Right forelimb (tissue), 1 donor: Measurements from ENCODE around the gene CLEC16A.

Source experiments
- DNase-seq: peaks from one replicate; pipeline ENCODE4 v3.0.0-alpha.2; 2018

The CLEC16A gene

GRCh38 chr16:11104168-11105037, 160.0 kb downstream of the CLEC16A start:
- no peak for DNase-seq

DNA sequence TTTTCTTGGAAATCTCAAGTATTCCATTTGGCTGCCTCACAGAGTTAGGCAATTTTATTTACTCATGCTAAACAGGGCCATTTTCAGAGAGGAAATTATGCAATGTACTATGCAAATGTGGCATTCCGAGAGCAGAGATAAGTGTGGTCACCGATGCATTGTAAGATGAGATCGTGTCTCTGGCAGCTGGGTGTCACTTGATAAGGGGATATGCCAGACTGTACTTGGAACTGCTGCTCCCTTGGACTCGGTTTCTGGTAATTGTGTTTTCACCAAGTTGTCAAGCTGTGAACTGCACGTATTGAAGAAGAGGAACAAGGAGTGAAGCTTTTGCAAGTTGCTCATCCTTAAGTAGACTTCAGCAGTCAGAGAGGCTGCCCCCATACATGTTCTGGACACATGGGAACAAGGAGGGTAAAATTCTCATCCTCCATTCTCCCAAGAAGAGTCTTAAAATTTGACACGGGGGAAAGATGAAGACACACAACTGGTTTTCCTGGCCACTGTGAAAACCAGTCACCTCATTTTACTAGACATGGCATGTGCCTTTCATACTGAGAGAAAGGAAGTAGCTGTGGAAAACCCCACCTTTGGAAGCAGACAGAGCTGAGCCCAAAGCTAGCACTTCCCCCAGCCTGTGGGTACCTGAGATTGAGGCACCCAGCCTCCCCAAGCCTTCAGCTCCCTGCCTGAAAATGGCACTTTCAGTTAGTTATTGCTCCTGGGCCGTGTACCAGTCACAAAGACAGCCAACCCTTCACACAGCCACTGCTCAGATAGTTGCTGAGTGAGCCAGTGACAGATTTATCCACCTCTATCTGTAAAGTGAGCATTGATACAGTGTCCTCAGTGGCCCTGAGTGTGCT, 160.9 kb downstream of the CLEC16A start:
- DNase-seq, result no peak

- no peak for DNase-seq
Observed at GRCh38 chr16:11106726-11107125, 162.4 kb downstream of the CLEC16A start.

DNA sequence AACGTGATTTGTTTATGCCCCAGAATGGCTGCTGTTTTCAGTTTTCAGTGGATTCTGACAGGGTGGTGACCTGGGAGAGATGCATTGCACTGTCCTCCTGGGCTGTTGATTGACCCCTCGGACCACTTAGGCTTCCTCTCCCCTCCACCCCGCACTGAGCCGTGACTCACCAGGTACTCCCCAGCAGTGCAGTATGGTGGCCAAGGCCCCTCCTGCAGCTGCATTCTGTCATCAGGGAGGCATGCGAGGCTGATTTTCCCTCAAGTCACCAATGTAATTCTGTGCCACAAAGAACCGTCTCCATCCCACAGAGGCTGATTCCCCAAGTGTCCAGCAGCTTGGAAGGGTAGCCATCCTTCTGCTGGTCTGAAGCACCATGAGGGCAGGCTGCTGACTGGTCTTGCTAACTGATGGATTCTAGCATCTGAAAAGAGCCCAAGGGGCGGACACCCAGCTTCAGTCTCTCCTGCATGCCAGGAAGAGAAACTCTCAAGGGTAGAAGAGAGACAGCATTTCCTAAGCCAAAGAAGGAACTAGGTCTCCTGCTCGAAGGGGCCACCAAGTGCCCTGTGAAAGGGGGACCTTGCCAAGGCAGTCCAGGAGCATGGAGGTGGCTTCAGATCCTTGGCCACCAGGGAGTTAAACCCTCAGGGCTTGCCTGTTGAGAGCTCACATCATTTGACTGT, 163.6 kb downstream of the CLEC16A start:
- no peak for DNase-seq

DNA sequence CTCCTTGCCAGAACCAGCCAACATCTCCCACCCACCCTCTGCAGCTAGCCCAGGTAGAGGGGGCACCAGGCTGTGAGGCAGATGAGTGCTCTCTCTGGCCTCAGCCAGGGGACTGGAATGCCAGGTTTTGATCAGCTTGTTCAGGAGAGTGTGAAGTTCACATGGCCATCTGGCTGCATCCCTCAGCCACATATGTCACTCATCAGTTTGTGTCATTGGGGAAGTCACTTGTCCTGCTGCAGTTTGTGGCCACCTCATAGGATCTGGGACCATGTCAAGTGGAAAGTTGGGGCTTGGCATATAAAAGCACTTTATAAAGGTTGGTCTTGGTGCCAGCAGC, 164.1 kb downstream of the CLEC16A start:
- DNase-seq, result no peak

- DNase-seq, result no peak
Observed at GRCh38 chr16:11109566-11109965, 165.2 kb downstream of the CLEC16A start.

- DNase-seq, result no peak
Observed at GRCh38 chr16:11111150-11111549, 166.8 kb downstream of the CLEC16A start.

DNA sequence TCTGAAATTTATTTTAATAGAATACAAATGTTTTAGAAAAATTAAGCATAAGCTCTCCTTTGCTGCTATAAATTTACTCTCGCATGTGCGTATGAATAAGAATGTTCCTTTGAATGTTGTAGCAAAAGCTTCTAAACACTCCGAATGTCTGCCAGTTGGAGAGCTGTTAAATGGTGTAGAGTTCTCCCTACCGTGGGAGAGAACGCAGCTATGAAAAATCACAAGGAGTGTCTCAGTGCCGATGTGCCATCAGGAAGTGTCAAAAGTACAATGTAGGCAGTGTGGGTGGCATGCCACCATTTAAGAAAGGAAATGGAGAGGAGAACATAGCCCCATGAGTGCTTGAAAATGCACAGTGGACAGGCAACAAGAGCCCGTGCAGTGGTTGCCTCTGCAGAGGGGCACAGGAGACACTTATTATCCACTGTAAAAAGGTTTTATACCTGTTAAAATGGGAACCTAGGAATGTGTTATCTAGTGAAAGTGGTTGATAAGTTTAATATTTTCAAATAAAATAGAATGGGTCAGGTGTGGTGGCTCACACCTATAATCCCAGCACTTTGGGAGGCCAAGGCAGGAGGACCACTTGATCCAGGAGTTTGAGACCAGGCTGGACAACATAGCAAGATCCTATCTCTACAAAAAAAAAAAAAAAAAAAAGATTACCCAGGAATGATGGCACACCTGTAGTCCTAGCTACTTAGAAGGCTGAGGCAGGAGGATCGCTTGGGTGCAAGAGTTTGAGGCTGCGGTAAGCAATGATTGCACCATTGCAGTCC, 167.7 kb downstream of the CLEC16A start:
- DNase-seq, result no peak

DNA sequence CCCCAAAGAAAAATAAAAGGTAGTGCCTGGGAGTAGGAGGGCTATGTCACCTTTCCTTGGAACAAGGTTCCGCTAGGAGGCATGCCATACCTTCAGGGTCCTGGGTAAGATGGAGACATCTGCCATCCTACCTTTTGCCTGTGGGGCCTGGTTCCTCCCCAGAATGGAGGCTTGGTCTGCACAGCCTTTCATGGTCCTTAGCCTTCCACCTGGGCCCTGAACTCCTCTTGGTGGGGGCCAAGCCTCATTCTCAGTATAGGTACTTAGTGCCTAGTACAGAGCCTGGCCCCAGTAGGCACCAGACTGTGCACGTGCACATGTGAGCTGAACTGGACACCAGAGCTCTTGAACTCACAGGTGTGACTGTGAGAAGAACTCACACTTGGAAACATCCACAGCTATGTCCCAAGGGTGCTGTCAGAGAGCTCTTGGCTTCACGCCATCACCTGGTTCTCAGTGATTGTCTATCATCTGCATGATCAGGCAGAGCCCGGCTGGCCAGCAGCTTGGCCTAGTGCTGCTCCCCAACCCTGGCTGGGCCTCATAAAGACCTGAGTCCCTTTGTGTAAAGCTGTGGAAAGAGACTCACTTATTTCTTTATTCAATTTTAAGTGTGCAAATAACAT, 168.5 kb downstream of the CLEC16A start:
- DNase-seq, result no peak

GRCh38 chr16:11114366-11115164, 170.2 kb downstream of the CLEC16A start:
- DNase-seq, result no peak

GRCh38 chr16:11117576-11118211, 173.3 kb downstream of the CLEC16A start:
- no peak for DNase-seq

- no peak for DNase-seq
Observed at GRCh38 chr16:11118479-11118878, 174.1 kb downstream of the CLEC16A start.

- no peak for DNase-seq
Observed at GRCh38 chr16:11121083-11121608, 176.8 kb downstream of the CLEC16A start.

DNA sequence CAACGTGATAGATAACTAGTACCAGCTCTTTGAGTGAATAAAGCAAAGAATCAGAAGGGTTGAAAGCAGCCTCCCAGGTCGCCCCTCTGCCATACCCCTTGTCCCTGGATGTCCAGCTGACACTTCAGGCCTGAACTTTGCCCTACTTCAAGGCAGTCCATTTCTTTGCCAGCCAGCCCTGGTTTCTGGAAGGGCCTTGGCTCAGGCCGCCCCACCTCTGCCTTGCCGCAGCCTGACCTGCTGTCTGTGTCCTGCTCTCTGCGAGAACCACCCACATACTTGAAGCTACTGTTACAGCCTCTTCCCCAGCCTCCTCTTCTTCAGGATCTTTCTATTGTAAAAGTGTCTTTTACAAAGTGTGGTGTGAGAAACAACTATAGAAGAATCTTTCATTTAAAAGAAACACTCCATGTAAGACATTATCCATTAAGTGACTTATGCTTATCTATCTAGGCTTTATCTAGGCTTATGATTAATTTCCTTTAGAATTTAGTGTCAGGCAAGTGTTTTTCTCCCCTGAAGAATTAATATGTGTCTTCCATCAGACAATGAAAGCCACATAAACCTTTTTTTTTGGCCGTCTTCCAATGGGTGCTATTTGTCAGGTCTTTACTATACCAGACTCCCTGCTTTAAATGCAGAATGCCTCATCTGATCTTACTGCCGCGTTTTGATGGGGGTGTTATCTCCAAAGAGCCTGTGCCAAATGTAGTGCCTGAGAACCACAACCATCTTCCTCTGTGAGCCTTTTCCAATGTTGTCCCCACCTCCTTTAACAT, 177.7 kb downstream of the CLEC16A start:
- DNase-seq, result no peak

- no peak for DNase-seq
Observed at GRCh38 chr16:11123666-11124065, 179.3 kb downstream of the CLEC16A start.

DNA sequence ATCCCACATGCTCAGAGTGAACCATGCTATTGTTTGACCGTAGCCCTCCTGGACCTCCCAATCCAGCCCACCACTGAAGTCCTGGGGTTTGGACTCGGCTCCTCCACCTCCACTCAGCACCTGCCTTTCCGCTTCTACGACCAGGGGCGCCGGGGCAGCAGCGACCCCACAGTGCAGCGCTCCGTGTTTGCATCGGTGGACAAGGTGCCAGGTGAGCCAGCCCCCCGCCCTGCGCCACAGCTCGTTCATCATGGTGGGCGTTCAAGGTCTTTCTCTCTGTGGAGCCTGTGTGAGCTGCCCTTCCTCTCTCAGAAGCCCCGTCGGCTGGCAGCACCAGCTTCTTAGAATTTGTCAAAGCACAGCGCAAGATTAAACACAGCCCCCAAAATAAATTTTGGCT, 181.6 kb downstream of the CLEC16A start:
- DNase-seq, result no peak

DNA sequence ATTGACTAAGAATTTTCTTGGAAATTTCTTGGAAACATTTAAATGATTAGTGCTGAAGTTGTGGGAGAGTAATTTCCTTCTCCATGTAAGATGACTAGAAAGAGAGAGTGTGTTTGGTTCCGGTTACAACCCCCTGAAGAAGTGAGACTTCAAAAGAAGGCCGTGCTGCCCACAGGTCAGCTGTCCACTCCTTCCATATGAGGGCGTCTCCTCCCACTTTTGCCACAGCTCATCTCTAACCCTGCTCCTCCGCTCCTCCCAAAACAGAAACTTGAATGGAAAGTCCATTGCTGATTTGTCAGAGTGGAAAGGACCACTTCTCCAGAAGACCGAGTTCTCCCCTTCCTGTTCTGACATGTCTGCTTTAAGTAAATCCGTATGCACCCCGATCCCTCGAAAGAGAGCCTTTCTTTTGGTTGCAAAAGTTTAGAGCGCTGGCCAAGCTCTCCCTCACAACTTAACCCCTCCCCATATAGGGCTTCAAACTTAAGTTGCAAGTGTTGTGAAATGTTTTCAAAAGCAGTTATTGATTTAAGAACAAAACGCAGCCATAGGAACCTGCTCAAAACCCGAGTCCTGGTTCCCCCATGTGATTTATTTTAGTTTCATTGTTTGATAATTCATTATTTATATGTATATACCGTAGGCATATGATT, 182.2 kb downstream of the CLEC16A start:
- DNase-seq, result no peak

GRCh38 chr16:11127610-11128195, 183.3 kb downstream of the CLEC16A start:
- DNase-seq, result no peak
